GM19467 (cell line): ENCODE data around the gene HOXC11.

Experiments used
- ATAC-seq: cut with Tn5 transposase; IDR thresholded peaks from one replicate; pipeline ENCODE4 v1.9.1; 2021; ENCODE audit warnings: mild to moderate bottlenecking, moderate library complexity; ENCODE audit not compliant: unreplicated experiment

The HOXC11 gene

GRCh38 chr12:54007538-54008259 is 34.8 kb downstream of the HOXC11 start:
- ATAC-seq, result no peak

- no peak for ATAC-seq
Measured at GRCh38 chr12:54008260-54008552, 35.3 kb downstream of the HOXC11 start.

- ATAC-seq, result no peak
Measured at GRCh38 chr12:54009171-54010052, 36.5 kb downstream of the HOXC11 start.

- ATAC-seq, result no peak
Measured at GRCh38 chr12:54010053-54010971, 37.4 kb downstream of the HOXC11 start.

GRCh38 chr12:54010972-54011664 is 38.2 kb downstream of the HOXC11 start:
- ATAC-seq, result no peak

GRCh38 chr12:54011665-54012532 is 39.0 kb downstream of the HOXC11 start:
- no peak for ATAC-seq

- ATAC-seq, result no peak
Measured at GRCh38 chr12:54012631-54013409, 39.9 kb downstream of the HOXC11 start.

GRCh38 chr12:54014377-54015017 is 41.6 kb downstream of the HOXC11 start:
- ATAC-seq, result no peak

- no peak for ATAC-seq
Measured at GRCh38 chr12:54015018-54015931, 42.3 kb downstream of the HOXC11 start.

GRCh38 chr12:54016051-54016450 is 43.1 kb downstream of the HOXC11 start:
- ATAC-seq, result no peak

- no peak for ATAC-seq
Measured at GRCh38 chr12:54016478-54016964, 43.6 kb downstream of the HOXC11 start.

- ATAC-seq, result peak; percentile 17
Measured at GRCh38 chr12:54017027-54017788, 44.3 kb downstream of the HOXC11 start.

GRCh38 chr12:54017878-54018467 is 45.0 kb downstream of the HOXC11 start:
- ATAC-seq, result peak; percentile 68

GRCh38 chr12:54018468-54018984 is 45.6 kb downstream of the HOXC11 start:
- ATAC-seq, result no peak

- ATAC-seq, result no peak
Measured at GRCh38 chr12:54019091-54019811, 46.3 kb downstream of the HOXC11 start.
